Gastroesophageal sphincter (tissue), 3 donors: ENCODE data around the gene SLC9A4.

Source experiments
- POLR2A ChIP-seq, 2 donors: fragments of 450-650 bp; IDR thresholded peaks; one replicate each; pipeline ENCODE4 v1.6.1; 2017; ENCODE audit warnings: antibody characterized with exemption in 2 of 2, mild to moderate bottlenecking in 2 of 2, moderate library complexity in 1 of 2
- POLR2AphosphoS5 ChIP-seq: sonication (generic); formaldehyde crosslinking; IDR thresholded peaks from one replicate; pipeline ENCODE4 v1.6.1; 2017; ENCODE audit warnings: antibody characterized with exemption
- TF ChIP-seq, protein P1 (sequence below), 4 experiments: fragments of 200-600 bp in 2 of 4; fragments of 450-650 bp in 2 of 4; sonication (generic) in 1 of 4; IDR thresholded peaks; one replicate each; pipeline ENCODE4 v1.5.1; 2017 to 2019; ENCODE audit warnings: antibody characterized with exemption in 4 of 4, mild to moderate bottlenecking in 2 of 4, moderate library complexity in 2 of 4

DNA sequence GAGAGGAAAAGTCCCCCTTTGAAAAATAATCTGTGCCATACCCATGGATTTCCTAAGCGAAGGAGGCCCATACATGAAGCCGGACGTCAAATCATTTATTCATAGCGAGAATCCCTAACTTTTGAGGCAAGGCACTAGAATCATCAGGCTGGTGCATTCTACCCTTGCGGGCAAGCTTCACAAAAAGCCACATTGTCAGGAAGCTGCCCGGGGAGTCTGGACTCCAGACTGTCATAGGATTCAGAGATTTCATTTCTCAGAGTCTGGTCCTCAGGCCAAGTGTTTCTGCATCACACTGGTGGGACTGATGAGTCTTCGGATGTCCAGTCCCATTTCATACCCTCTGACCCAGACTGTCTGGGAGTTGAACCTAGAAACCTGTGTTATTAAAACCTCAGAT, 8.9 kb downstream of the SLC9A4 start:
- no peak for TF ChIP-seq POLR2A (IDR thresholded peaks at IDR 0.05)
- TF ChIP-seq, protein P1, sequence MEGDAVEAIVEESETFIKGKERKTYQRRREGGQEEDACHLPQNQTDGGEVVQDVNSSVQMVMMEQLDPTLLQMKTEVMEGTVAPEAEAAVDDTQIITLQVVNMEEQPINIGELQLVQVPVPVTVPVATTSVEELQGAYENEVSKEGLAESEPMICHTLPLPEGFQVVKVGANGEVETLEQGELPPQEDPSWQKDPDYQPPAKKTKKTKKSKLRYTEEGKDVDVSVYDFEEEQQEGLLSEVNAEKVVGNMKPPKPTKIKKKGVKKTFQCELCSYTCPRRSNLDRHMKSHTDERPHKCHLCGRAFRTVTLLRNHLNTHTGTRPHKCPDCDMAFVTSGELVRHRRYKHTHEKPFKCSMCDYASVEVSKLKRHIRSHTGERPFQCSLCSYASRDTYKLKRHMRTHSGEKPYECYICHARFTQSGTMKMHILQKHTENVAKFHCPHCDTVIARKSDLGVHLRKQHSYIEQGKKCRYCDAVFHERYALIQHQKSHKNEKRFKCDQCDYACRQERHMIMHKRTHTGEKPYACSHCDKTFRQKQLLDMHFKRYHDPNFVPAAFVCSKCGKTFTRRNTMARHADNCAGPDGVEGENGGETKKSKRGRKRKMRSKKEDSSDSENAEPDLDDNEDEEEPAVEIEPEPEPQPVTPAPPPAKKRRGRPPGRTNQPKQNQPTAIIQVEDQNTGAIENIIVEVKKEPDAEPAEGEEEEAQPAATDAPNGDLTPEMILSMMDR (IDR thresholded peaks at IDR 0.05): no peak
- no peak for TF ChIP-seq POLR2AphosphoS5
